ENCODE data around the gene TKT. TPM values are rescaled to one million over a fixed set of nuclear protein-coding genes. Genes with fewer than 3 reads are reported as not detected.

Gene TKT
- total and polyA plus RNA-seq, 2 of the 8 experiments (the other 6 are each of a cell fraction or from before 2014, with no cell fraction given) = 418 to 986 TPM

GRCh38 chr3:53254509-53255422 is 1.1 kb downstream of the TKT start (continued):
- TF ChIP-seq EP300 (IDR thresholded peaks at IDR 0.05; ENCODE audit: borderline replicate concordance in 1 of 2, low read depth in 2 of 2, low read length in 2 of 2) = no peak
- TF ChIP-seq GABPA (IDR thresholded peaks at IDR 0.05; ENCODE audit: borderline replicate concordance, insufficient read depth, low read length) = peak; percentile 55; the same call in 1 of the 2 replicates
- TF ChIP-seq SP1 (IDR thresholded peaks at IDR 0.05; ENCODE audit: low read depth, low read length) = no peak
- TF ChIP-seq SAP30 (IDR thresholded peaks at IDR 0.05; ENCODE audit: insufficient read depth, insufficient replicate concordance, low read length) = no peak
- no peak for TF ChIP-seq TAF7 (optimal IDR thresholded peaks at IDR 0.05; ENCODE audit: borderline replicate concordance, low read depth, low read length)
- no peak for TF ChIP-seq RAD21 (IDR thresholded peaks at IDR 0.05 in 1 of 2, conservative IDR thresholded peaks at IDR 0.05 in 1 of 2; ENCODE audit: low read depth in 2 of 2, low read length in 2 of 2)
- no peak for TF ChIP-seq HDAC2 (IDR thresholded peaks at IDR 0.05; ENCODE audit: borderline replicate concordance in 1 of 2, low read depth in 2 of 2, low read length in 2 of 2)
- TF ChIP-seq KDM1A (IDR thresholded peaks at IDR 0.05; ENCODE audit: borderline replicate concordance, low read length) = no peak
- TF ChIP-seq RBBP5 (IDR thresholded peaks at IDR 0.05; ENCODE audit: borderline replicate concordance, low read depth, low read length) = no peak
- no peak for TF ChIP-seq ASH2L (IDR thresholded peaks at IDR 0.05; ENCODE audit: low read length)
- no peak for TF ChIP-seq CTBP2 (IDR thresholded peaks at IDR 0.05; ENCODE audit: borderline replicate concordance, insufficient read depth, insufficient read length, low read length)
- TF ChIP-seq USF2 (IDR thresholded peaks at IDR 0.05; ENCODE audit: low read length) = no peak
- no peak for TF ChIP-seq ATF2 (IDR thresholded peaks at IDR 0.05; ENCODE audit: low read length)
- no peak for TF ChIP-seq BRCA1 (IDR thresholded peaks at IDR 0.05; ENCODE audit: low read depth, low read length)
- TF ChIP-seq SIN3A (conservative IDR thresholded peaks at IDR 0.05 in 1 of 2, IDR thresholded peaks at IDR 0.05 in 1 of 2; ENCODE audit: low read depth in 1 of 2, low read length in 2 of 2) = peak in 1 of 2 experiments; percentile 78; a peak in 1 of 4 replicates
- peak; percentile 10; the same call in 1 of the 2 replicates for TF ChIP-seq PHF8 (conservative IDR thresholded peaks at IDR 0.05; ENCODE audit: low read depth, low read length)

Data from H1 (cell line).